Liver (tissue), 9 donors: ENCODE measurements around the gene PTER. TPM values are rescaled to one million over a fixed set of nuclear protein-coding genes. Genes with fewer than 3 reads are reported as not detected.

ENCODE experiments used
- DNase-seq: peaks from one replicate; pipeline ENCODE4 v3.0.0-alpha.2; 2017; ENCODE audit warnings: low spot score
- H3K27ac ChIP-seq, 2 donors: one replicate each; pipeline ENCODE4 v1.7.0; 2013; ENCODE audit warnings: inconsistent platforms in 2 of 2, low read length in 2 of 2, control low read depth in 1 of 2, low read depth in 1 of 2, mild to moderate bottlenecking in 1 of 2
- H3K27me3 ChIP-seq, 4 donors: one replicate each; pipeline versions ENCODE4 v1.6.1 to v1.7.0; 2013; ENCODE audit warnings: low read length in 3 of 4, inconsistent platforms in 1 of 4, mild to moderate bottlenecking in 1 of 4, moderate library complexity in 1 of 4; ENCODE audit not compliant: control insufficient read depth in 4 of 4, insufficient read depth in 4 of 4
- H3K36me3 ChIP-seq, 4 donors: one replicate each; pipeline versions ENCODE4 v1.6.1 to v1.7.0; 2013; ENCODE audit warnings: low read length in 3 of 4, mild to moderate bottlenecking in 3 of 4, low read depth in 1 of 4, moderate library complexity in 1 of 4; ENCODE audit not compliant: control insufficient read depth in 4 of 4, insufficient read depth in 3 of 4
- H3K4me1 ChIP-seq, 4 donors: one replicate each; pipeline versions ENCODE4 v1.6.1 to v1.7.0; 2013; ENCODE audit warnings: low read length in 3 of 4, mild to moderate bottlenecking in 3 of 4, moderate library complexity in 1 of 4; ENCODE audit not compliant: control insufficient read depth in 4 of 4, insufficient read depth in 4 of 4
- H3K4me3 ChIP-seq, 3 donors: one replicate each; pipeline versions ENCODE4 v1.6.1 to v1.7.0; 2013; ENCODE audit warnings: low read length in 3 of 3, control low read depth in 1 of 3, low read depth in 1 of 3, mild to moderate bottlenecking in 1 of 3
- H3K9ac ChIP-seq, 2 donors: one replicate each; pipeline ENCODE4 v1.7.0; 2013; ENCODE audit warnings: low read length in 2 of 2, mild to moderate bottlenecking in 2 of 2, moderate library complexity in 2 of 2, control low read depth in 1 of 2, low read depth in 1 of 2
- H3K9me3 ChIP-seq, 4 donors: one replicate each; pipeline versions ENCODE4 v1.6.1 to v1.7.0; 2013; ENCODE audit warnings: low read length in 3 of 4; ENCODE audit not compliant: control insufficient read depth in 4 of 4
- EGR1 ChIP-seq, 2 donors: IDR thresholded peaks; 2 replicates each; pipeline ENCODE4 v1.6.1; 2016 to 2018; ENCODE audit warnings: antibody characterized with exemption in 2 of 2, low read depth in 2 of 2
- FOXA1 ChIP-seq: IDR thresholded peaks from 2 replicates; pipeline ENCODE4 v1.6.1; 2016; ENCODE audit warnings: antibody characterized with exemption
- FOXA2 ChIP-seq: IDR thresholded peaks from 2 replicates; pipeline ENCODE4 v1.6.1; 2016; ENCODE audit warnings: antibody characterized with exemption
- GABPA ChIP-seq, 2 donors: IDR thresholded peaks in 1 of 2; conservative IDR thresholded peaks in 1 of 2; 2 replicates each; pipeline ENCODE4 v1.6.1; 2016; ENCODE audit warnings: antibody characterized with exemption in 2 of 2, mild to moderate bottlenecking in 1 of 2, moderate library complexity in 1 of 2
- HNF4A ChIP-seq, 2 donors: conservative IDR thresholded peaks; 2 replicates each; pipeline ENCODE4 v1.6.1; 2016; ENCODE audit warnings: antibody characterized with exemption in 2 of 2, mild to moderate bottlenecking in 2 of 2
- HNF4G ChIP-seq: IDR thresholded peaks from 2 replicates; pipeline ENCODE4 v1.6.1; 2016; ENCODE audit warnings: antibody characterized with exemption
- JUND ChIP-seq, 2 donors: IDR thresholded peaks; 2 replicates each; pipeline ENCODE4 v1.6.1; 2016; ENCODE audit warnings: antibody characterized with exemption in 2 of 2
- NR2F2 ChIP-seq: IDR thresholded peaks from 2 replicates; pipeline ENCODE4 v1.6.1; 2016; ENCODE audit warnings: antibody characterized with exemption
- RAD21 ChIP-seq, 2 donors: IDR thresholded peaks; 2 replicates each; pipeline ENCODE4 v1.6.1; 2016; ENCODE audit warnings: antibody characterized with exemption in 2 of 2, mild to moderate bottlenecking in 2 of 2
- RXRA ChIP-seq, 2 donors: IDR thresholded peaks; 2 replicates each; pipeline ENCODE4 v1.6.1; 2017 to 2018; ENCODE audit warnings: antibody characterized with exemption in 2 of 2, mild to moderate bottlenecking in 1 of 2
- SP1 ChIP-seq: IDR thresholded peaks from 2 replicates; pipeline ENCODE4 v1.6.1; 2018; ENCODE audit warnings: antibody characterized with exemption, mild to moderate bottlenecking
- TAF1 ChIP-seq: conservative IDR thresholded peaks from 2 replicates; pipeline ENCODE4 v1.6.1; 2016; ENCODE audit warnings: antibody characterized with exemption, mild to moderate bottlenecking
- YY1 ChIP-seq: IDR thresholded peaks from 2 replicates; pipeline ENCODE4 v1.6.1; 2016; ENCODE audit warnings: antibody characterized with exemption, mild to moderate bottlenecking
- WGBS: extraction: QIAGEN DNeasy Blood & Tissue Kit; methylation state at CpG from one replicate; pipeline ENCODE4 v1.1.7; 2013; 5-methylcytosine and 5-hydroxymethylcytosine counted together
- polyA plus RNA-seq, 2 donors: library from polyadenylated mRNA; stranded (reverse) in 1 of 2; unstranded in 1 of 2; fragments of 200-250 nt in 1 of 2; fragments of >200 nt in 1 of 2; fragmentation: Nextera tagmentation in 1 of 2; extraction: Ambion mirVana in 1 of 2; gene quantifications; one replicate each; pipeline versions ENCODE4 v1.2.1 to v1.2.3, GENCODE V29; 2013 to 2015
- total RNA-seq, 2 donors: library from RNA; depleted of rRNA; stranded (reverse); fragments of >200 nt; gene quantifications; one replicate each; pipeline ENCODE4 v1.2.3, GENCODE V29; 2014
- TF ChIP-seq, protein P1 (sequence below): fragments of 150-350 bp; IDR thresholded peaks from 2 replicates; pipeline ENCODE4 v1.5.1; 2017; ENCODE audit warnings: improper control_type of control experiment, low read depth, low read length; ENCODE audit not compliant: missing input control
- TF ChIP-seq, protein P2 (sequence below): IDR thresholded peaks from 2 replicates; pipeline ENCODE4 v1.6.1; 2016; ENCODE audit warnings: antibody characterized with exemption, mild to moderate bottlenecking
- TF ChIP-seq, protein P3 (sequence below): IDR thresholded peaks from 2 replicates; pipeline ENCODE4 v1.6.1; 2016; ENCODE audit warnings: antibody characterized with exemption
- TF ChIP-seq, protein P4 (sequence below): IDR thresholded peaks from 2 replicates; pipeline ENCODE4 v1.6.1; 2016; ENCODE audit warnings: antibody characterized with exemption
- TF ChIP-seq, protein P5 (sequence below): IDR thresholded peaks from 2 replicates; pipeline ENCODE4 v1.6.1; 2016; ENCODE audit warnings: antibody characterized with exemption
- donor health status: healthy.
- donor health status: healthy.
- donor health status: healthy.
- donor health status: healthy.
- donor health status: healthy.

Gene PTER
- total and polyA plus RNA-seq, 4 donors, result 4.4 to 15.7 (median 8.9) TPM

DNA sequence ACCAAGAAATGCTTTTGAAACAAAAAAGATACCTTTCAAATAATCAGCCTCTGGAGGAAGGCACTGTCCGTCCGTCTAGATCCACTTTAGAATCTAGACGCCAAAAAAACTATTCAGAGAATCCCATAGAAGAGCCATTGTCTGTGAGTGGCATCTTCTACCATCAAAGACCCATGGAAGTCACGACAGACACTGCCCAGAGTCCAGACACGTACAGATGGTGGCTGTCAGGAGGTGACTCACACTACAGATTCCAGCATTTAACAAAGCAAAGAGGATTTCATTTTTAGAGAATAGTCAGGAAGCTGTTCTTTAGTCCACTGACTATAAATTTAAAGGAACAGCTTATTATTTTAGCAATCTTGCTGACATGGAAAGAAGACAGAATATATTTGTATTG, 73.2 kb downstream of the PTER start:
- no peak overlapping the region for H3K9ac ChIP-seq
- TF ChIP-seq RXRA (IDR thresholded peaks at IDR 0.05) (no peak), RAD21 (IDR thresholded peaks at IDR 0.05) (no peak), HNF4A (conservative IDR thresholded peaks at IDR 0.05) (no peak), HNF4G (no peak), JUND (IDR thresholded peaks at IDR 0.05) (no peak), EGR1 (IDR thresholded peaks at IDR 0.05; ENCODE audit: low read depth in 2 of 2) (no peak), FOXA2 (no peak), GABPA (IDR thresholded peaks at IDR 0.05 in 1 of 2, conservative IDR thresholded peaks at IDR 0.05 in 1 of 2) (no peak), SP1 (no peak), TAF1 (no peak)
- TF ChIP-seq, protein P1, sequence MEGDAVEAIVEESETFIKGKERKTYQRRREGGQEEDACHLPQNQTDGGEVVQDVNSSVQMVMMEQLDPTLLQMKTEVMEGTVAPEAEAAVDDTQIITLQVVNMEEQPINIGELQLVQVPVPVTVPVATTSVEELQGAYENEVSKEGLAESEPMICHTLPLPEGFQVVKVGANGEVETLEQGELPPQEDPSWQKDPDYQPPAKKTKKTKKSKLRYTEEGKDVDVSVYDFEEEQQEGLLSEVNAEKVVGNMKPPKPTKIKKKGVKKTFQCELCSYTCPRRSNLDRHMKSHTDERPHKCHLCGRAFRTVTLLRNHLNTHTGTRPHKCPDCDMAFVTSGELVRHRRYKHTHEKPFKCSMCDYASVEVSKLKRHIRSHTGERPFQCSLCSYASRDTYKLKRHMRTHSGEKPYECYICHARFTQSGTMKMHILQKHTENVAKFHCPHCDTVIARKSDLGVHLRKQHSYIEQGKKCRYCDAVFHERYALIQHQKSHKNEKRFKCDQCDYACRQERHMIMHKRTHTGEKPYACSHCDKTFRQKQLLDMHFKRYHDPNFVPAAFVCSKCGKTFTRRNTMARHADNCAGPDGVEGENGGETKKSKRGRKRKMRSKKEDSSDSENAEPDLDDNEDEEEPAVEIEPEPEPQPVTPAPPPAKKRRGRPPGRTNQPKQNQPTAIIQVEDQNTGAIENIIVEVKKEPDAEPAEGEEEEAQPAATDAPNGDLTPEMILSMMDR, result no peak
- TF ChIP-seq, protein P2, sequence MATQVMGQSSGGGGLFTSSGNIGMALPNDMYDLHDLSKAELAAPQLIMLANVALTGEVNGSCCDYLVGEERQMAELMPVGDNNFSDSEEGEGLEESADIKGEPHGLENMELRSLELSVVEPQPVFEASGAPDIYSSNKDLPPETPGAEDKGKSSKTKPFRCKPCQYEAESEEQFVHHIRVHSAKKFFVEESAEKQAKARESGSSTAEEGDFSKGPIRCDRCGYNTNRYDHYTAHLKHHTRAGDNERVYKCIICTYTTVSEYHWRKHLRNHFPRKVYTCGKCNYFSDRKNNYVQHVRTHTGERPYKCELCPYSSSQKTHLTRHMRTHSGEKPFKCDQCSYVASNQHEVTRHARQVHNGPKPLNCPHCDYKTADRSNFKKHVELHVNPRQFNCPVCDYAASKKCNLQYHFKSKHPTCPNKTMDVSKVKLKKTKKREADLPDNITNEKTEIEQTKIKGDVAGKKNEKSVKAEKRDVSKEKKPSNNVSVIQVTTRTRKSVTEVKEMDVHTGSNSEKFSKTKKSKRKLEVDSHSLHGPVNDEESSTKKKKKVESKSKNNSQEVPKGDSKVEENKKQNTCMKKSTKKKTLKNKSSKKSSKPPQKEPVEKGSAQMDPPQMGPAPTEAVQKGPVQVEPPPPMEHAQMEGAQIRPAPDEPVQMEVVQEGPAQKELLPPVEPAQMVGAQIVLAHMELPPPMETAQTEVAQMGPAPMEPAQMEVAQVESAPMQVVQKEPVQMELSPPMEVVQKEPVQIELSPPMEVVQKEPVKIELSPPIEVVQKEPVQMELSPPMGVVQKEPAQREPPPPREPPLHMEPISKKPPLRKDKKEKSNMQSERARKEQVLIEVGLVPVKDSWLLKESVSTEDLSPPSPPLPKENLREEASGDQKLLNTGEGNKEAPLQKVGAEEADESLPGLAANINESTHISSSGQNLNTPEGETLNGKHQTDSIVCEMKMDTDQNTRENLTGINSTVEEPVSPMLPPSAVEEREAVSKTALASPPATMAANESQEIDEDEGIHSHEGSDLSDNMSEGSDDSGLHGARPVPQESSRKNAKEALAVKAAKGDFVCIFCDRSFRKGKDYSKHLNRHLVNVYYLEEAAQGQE, result no peak
- TF ChIP-seq, protein P3, sequence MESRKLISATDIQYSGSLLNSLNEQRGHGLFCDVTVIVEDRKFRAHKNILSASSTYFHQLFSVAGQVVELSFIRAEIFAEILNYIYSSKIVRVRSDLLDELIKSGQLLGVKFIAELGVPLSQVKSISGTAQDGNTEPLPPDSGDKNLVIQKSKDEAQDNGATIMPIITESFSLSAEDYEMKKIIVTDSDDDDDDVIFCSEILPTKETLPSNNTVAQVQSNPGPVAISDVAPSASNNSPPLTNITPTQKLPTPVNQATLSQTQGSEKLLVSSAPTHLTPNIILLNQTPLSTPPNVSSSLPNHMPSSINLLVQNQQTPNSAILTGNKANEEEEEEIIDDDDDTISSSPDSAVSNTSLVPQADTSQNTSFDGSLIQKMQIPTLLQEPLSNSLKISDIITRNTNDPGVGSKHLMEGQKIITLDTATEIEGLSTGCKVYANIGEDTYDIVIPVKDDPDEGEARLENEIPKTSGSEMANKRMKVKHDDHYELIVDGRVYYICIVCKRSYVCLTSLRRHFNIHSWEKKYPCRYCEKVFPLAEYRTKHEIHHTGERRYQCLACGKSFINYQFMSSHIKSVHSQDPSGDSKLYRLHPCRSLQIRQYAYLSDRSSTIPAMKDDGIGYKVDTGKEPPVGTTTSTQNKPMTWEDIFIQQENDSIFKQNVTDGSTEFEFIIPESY, result no peak
- TF ChIP-seq, protein P4, sequence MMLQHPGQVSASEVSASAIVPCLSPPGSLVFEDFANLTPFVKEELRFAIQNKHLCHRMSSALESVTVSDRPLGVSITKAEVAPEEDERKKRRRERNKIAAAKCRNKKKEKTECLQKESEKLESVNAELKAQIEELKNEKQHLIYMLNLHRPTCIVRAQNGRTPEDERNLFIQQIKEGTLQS, result no peak
- H3K27me3 ChIP-seq, result no peaks in the 10 kb centered on the region
- DNase-seq, result no peak
- no peak overlapping the region for H3K4me3 ChIP-seq
- H3K27ac ChIP-seq, result no peak overlapping the region
- WGBS, result 92% methylated on average over 5 of the region's 5 CpGs
- no peaks in the 10 kb centered on the region for H3K4me1 ChIP-seq
- no peaks in the 10 kb centered on the region for H3K9me3 ChIP-seq
- H3K36me3 ChIP-seq, result peaks cover 0 to 15% (median 6%) of the 10 kb centered on the region in 4 donors

DNA sequence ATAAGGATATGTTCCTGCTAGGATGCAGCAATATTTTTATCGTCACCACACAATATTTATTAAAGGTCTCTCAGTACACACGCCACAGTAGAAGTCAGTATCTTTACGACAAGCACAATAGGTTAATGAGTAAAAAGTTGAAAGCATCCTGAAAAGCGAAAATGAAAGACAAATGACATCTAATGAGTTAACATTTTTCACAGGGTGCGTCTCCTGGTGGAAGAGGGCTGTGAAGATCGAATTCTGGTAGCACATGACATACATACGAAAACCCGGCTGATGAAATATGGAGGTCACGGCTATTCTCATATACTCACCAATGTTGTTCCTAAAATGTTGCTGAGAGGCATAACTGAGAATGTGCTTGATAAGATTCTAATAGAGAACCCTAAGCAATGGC, 74.0 kb downstream of the PTER start:
- Histone ChIP-seq H3K9me3 (no peaks in the 10 kb centered on the region), H3K27ac (no peak overlapping the region), H3K27me3 (no peaks in the 10 kb centered on the region), H3K9ac (no peak overlapping the region), H3K4me1 (no peaks in the 10 kb centered on the region), H3K36me3 (peaks cover 0 to 13% (median 3%) of the 10 kb centered on the region in 4 donors), H3K4me3 (no peak overlapping the region)
- no peak for DNase-seq
- TF ChIP-seq SP1 (no peak), YY1 (no peak), RXRA (IDR thresholded peaks at IDR 0.05) (no peak), JUND (IDR thresholded peaks at IDR 0.05) (no peak), FOXA2 (no peak), EGR1 (IDR thresholded peaks at IDR 0.05; ENCODE audit: low read depth in 2 of 2) (no peak), TAF1 (no peak), FOXA1 (no peak), HNF4G (no peak), GABPA (IDR thresholded peaks at IDR 0.05 in 1 of 2, conservative IDR thresholded peaks at IDR 0.05 in 1 of 2) (no peak), NR2F2 (no peak), RAD21 (IDR thresholded peaks at IDR 0.05) (no peak), HNF4A (conservative IDR thresholded peaks at IDR 0.05) (no peak)
- TF ChIP-seq, protein P4, result no peak
- TF ChIP-seq, protein P2, result no peak
- TF ChIP-seq, protein P5, sequence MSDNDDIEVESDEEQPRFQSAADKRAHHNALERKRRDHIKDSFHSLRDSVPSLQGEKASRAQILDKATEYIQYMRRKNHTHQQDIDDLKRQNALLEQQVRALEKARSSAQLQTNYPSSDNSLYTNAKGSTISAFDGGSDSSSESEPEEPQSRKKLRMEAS, result no peak
- TF ChIP-seq, protein P3, result no peak
- WGBS, result 95% methylated on average over 9 of the region's 9 CpGs
